K562 (cell line): ENCODE results near the gene PALM3. TPM values are rescaled to one million over a fixed set of nuclear protein-coding genes. Genes with fewer than 3 reads are reported as not detected.

Source experiments
- SRSF3 ChIP-seq: fragments of 200-400 bp; formaldehyde crosslinking; IDR thresholded peaks from 2 replicates; pipeline ENCODE4 v1.6.1; 2016; ENCODE audit warnings: mild to moderate bottlenecking, low read length, moderate library complexity; ENCODE audit not compliant: insufficient read depth
- ZFP36 ChIP-seq: fragments of 150-350 bp; IDR thresholded peaks from 2 replicates; pipeline ENCODE4 v1.6.1; 2018; ENCODE audit warnings: low read length, low read depth; ENCODE audit not compliant: partially characterized antibody
- polyA plus RNA-seq, 8 experiments: library from polyadenylated mRNA; depleted of rRNA in 4 of 8; stranded (reverse) in 5 of 8; unstranded in 3 of 8; fragments of >200 nt; fragmentation: Nextera tagmentation in 2 of 8; fragmentation: Illumina TruSeq in 1 of 8; extraction: Ambion mirVana in 2 of 8; extraction: Trizol in 1 of 8; gene quantifications; 2 replicates each; pipeline versions ENCODE4 v1.2.1 to v1.2.3, GENCODE V29; 2011 to 2014; ENCODE audit warnings: inconsistent platforms in 1 of 8, missing spikeins in 1 of 8
- total RNA-seq, 7 experiments: library from RNA; depleted of rRNA in 6 of 7; stranded (reverse); fragments of >200 nt in 6 of 7; fragmentation: Illumina TruSeq in 2 of 7; extraction: Trizol in 2 of 7; gene quantifications; 2 replicates each; pipeline versions ENCODE4 v1.2.1 to v1.2.3, GENCODE V29; 2011 to 2021; ENCODE audit warnings: low replicate concordance in 1 of 7
- TF ChIP-seq, protein P1 (sequence below), 2 experiments: fragments of 450-650 bp; formaldehyde crosslinking in 1 of 2; IDR thresholded peaks; 2 replicates each; pipeline versions ENCODE4 v1.4.0 to v1.6.1; 2014 to 2020; ENCODE audit warnings: mild to moderate bottlenecking in 2 of 2, borderline replicate concordance in 1 of 2, low read depth in 1 of 2

Gene PALM3
- total and polyA plus RNA-seq, 9 of the 15 experiments (the other 6 are each of a cell fraction or from before 2014, with no cell fraction given), result 0.07 to 9.3 (median 3.3) TPM

DNA sequence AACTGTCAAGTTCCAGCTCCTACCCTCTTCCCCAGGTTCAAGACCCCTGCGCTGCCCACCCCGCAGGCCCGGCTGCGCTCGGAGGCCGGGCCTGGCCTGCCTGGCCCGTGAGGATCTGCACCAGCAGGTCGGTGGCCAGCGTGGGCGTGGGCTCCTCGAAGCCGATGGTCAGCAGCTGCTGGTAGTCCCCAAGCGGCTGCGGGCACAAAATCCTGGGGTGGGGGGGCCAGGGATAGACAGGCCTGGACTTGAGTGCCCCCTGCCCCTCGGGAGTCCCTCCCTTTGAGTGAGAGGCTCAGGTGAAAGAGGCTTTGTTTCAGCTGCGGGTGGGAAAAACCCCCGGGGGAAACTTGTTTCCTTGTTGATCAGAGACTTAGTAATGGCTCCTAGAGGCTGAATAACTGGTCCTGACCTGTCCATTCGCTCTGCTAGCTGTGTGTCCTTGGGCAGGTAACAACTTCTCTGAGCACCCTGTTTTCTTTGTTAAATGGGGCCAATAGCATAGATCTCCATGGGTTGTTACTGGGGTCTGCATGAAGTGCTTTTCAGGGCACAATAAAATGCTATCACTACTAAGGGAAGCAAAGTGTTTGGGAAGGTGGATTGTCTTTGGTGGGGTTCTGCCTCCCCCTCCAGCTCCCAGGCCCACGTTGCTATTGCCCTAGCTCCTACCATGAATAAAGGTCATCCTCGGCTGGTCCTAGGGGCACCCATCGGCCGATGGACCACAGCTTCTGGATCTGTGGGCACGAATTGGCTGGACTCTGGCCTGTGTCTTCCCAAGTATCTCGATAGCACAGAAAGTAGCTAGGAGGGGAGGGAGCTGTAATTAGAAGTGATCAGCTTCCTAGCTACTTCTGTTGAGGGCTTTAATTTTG, 20.2 kb upstream of the PALM3 start (continued):
- TF ChIP-seq, protein P1, sequence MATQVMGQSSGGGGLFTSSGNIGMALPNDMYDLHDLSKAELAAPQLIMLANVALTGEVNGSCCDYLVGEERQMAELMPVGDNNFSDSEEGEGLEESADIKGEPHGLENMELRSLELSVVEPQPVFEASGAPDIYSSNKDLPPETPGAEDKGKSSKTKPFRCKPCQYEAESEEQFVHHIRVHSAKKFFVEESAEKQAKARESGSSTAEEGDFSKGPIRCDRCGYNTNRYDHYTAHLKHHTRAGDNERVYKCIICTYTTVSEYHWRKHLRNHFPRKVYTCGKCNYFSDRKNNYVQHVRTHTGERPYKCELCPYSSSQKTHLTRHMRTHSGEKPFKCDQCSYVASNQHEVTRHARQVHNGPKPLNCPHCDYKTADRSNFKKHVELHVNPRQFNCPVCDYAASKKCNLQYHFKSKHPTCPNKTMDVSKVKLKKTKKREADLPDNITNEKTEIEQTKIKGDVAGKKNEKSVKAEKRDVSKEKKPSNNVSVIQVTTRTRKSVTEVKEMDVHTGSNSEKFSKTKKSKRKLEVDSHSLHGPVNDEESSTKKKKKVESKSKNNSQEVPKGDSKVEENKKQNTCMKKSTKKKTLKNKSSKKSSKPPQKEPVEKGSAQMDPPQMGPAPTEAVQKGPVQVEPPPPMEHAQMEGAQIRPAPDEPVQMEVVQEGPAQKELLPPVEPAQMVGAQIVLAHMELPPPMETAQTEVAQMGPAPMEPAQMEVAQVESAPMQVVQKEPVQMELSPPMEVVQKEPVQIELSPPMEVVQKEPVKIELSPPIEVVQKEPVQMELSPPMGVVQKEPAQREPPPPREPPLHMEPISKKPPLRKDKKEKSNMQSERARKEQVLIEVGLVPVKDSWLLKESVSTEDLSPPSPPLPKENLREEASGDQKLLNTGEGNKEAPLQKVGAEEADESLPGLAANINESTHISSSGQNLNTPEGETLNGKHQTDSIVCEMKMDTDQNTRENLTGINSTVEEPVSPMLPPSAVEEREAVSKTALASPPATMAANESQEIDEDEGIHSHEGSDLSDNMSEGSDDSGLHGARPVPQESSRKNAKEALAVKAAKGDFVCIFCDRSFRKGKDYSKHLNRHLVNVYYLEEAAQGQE (IDR thresholded peaks at IDR 0.05; ENCODE audit: borderline replicate concordance), result peak; percentile 13; the same call in 1 of the 2 replicates
- TF ChIP-seq, protein P1 (CRISPR knock-in tag; IDR thresholded peaks at IDR 0.05; ENCODE audit: low read depth), result no peak
- TF ChIP-seq ZFP36, result peak; percentile 86
- TF ChIP-seq SRSF3, result no peak
